Caco-2 (cell line): Measurements from ENCODE around the gene ANXA5. TPM values are rescaled to one million over a fixed set of nuclear protein-coding genes. Genes with fewer than 3 reads are reported as not detected.

ENCODE experiments used
- BruUV-seq: library from RNA; stranded (reverse); fragments of 400-500 nt; replicated peaks from 2 replicates; lab custom pipeline; 2021; lab: Mats Ljungman, UMichigan
- CTCF ChIA-PET: fragments of 300-600 bp; sonication (Branson Sonifier 250); formaldehyde crosslinking; loops from one replicate; lab custom pipeline; 2022; ENCODE audit warnings: antibody characterized with exemption; lab: Charles Lee
- POLR2A ChIA-PET: fragments of 300-600 bp; sonication (Branson Sonifier 250); formaldehyde crosslinking; loops from one replicate; lab custom pipeline; 2022; ENCODE audit warnings: antibody characterized with exemption; lab: Charles Lee
- DNase-seq, 2 experiments: peaks; one replicate each; pipeline versions ENCODE4 v3.0.0 to v3.0.0-alpha.2; 2020 to 2022
- H3K27me3 ChIP-seq: replicated peaks from 2 replicates; pipeline ENCODE4 v1.6.0; 2011; ENCODE audit warnings: low read length; ENCODE audit not compliant: control insufficient read depth, insufficient read depth
- H3K36me3 ChIP-seq: 2 replicates; pipeline ENCODE4 v1.5.1; 2011; ENCODE audit warnings: low read length; ENCODE audit not compliant: control insufficient read depth, insufficient read depth
- H3K4me1 ChIP-seq: fragments of 250-450 bp; sonication (Bioruptor Pico); 2 replicates; pipeline ENCODE4 v1.5.1; 2020; ENCODE audit warnings: mild to moderate bottlenecking
- H3K4me3 ChIP-seq: 2 replicates; pipeline ENCODE4 v1.5.1; 2011; ENCODE audit warnings: low read depth, mild to moderate bottlenecking, control low read depth, low read length
- H3K9me3 ChIP-seq: fragments of 250-450 bp; sonication (Bioruptor Pico); 2 replicates; pipeline ENCODE4 v1.5.1; 2020; ENCODE audit warnings: mild to moderate bottlenecking, moderate library complexity
- H3K27ac Mint-ChIP-seq: one replicate; pipeline ENCODE4 v1.8.0; 2022; ENCODE audit warnings: mixed read lengths; ENCODE audit not compliant: unreplicated experiment
- H3K27me3 Mint-ChIP-seq: one replicate; pipeline ENCODE4 v1.8.0; 2022; ENCODE audit warnings: mixed read lengths; ENCODE audit not compliant: insufficient read depth, unreplicated experiment
- H3K36me3 Mint-ChIP-seq: one replicate; pipeline ENCODE4 v1.8.0; 2022; ENCODE audit warnings: mild to moderate bottlenecking, mixed read lengths; ENCODE audit not compliant: insufficient read depth, unreplicated experiment
- H3K4me1 Mint-ChIP-seq: one replicate; pipeline ENCODE4 v1.8.0; 2022; ENCODE audit warnings: low read depth, mixed read lengths; ENCODE audit not compliant: unreplicated experiment
- H3K4me3 Mint-ChIP-seq: one replicate; pipeline ENCODE4 v1.8.0; 2022; ENCODE audit warnings: mild to moderate bottlenecking, moderate library complexity, mixed read lengths; ENCODE audit not compliant: unreplicated experiment
- H3K9me3 Mint-ChIP-seq: one replicate; pipeline ENCODE4 v1.8.0; 2022; ENCODE audit warnings: mixed read lengths; ENCODE audit not compliant: unreplicated experiment
- intact Hi-C: fragments of 100-400 bp; cut with micrococcal nuclease; formaldehyde crosslinking; loops from one replicate; pipeline ENCODE4 v1.10.0; 2022; ENCODE audit not compliant: unreplicated experiment
- total RNA-seq: library from RNA; stranded (reverse); gene quantifications from 2 replicates; pipeline ENCODE4 v1.2.3, GENCODE V29; 2022
- TF ChIP-seq, protein P1 (sequence below), 2 experiments: fragments of 200-600 bp in 1 of 2; IDR thresholded peaks; 1 replicate in 1 of 2; 2 replicates in 1 of 2; pipeline versions ENCODE4 v1.5.1 to v1.8.0; 2011 to 2022; ENCODE audit warnings: antibody characterized with exemption in 1 of 2, control low read depth in 1 of 2, inconsistent platforms in 1 of 2, low read depth in 1 of 2, low read length in 1 of 2, mild to moderate bottlenecking in 1 of 2, moderate library complexity in 1 of 2; ENCODE audit not compliant: insufficient read depth in 1 of 2, severe bottlenecking in 1 of 2, unreplicated experiment in 1 of 2

Gene ANXA5
- total RNA-seq, 1 experiment from 2014 or later = 359 TPM

DNA sequence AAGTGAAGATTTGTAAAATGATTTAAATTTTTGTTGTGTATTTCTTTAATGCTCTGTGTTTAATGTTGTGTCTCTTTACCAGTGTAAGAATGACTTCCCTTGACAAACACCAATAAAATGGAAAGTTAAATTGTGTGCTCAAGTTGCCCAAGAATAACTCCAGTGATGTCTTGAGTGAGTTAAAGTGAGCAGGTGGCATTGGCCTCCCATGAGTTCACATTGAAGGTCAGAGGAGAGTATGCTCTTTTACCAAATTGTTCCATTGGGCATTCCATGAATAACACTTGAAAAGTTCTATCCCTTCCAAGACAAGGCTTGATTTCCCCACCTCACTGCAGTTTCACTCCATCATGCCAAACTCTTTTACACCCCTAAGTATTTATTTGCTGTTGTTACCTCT is 4.5 kb downstream of the ANXA5 start:
- no peaks in the 10 kb centered on the region for H3K27me3 Mint-ChIP-seq
- DNase-seq = no peak
- POLR2A ChIA-PET = no interaction called here
- peaks cover 28% of the 10 kb centered on the region for H3K36me3 Mint-ChIP-seq
- Histone ChIP-seq H3K4me3 (no peak overlapping the region), H3K27me3 (no peaks in the 10 kb centered on the region), H3K4me1 (peaks cover 58% of the 10 kb centered on the region), H3K9me3 (no peaks in the 10 kb centered on the region), H3K36me3 (no peaks in the 10 kb centered on the region; the same call in 1 of the 2 replicates)
- no peaks in the 10 kb centered on the region for H3K4me1 Mint-ChIP-seq
- no TSS peak for BruUV-seq
- no peak overlapping the region for H3K4me3 Mint-ChIP-seq
- no peaks in the 10 kb centered on the region for H3K9me3 Mint-ChIP-seq
- intact Hi-C loops = no loop called here
- TF ChIP-seq, protein P1, sequence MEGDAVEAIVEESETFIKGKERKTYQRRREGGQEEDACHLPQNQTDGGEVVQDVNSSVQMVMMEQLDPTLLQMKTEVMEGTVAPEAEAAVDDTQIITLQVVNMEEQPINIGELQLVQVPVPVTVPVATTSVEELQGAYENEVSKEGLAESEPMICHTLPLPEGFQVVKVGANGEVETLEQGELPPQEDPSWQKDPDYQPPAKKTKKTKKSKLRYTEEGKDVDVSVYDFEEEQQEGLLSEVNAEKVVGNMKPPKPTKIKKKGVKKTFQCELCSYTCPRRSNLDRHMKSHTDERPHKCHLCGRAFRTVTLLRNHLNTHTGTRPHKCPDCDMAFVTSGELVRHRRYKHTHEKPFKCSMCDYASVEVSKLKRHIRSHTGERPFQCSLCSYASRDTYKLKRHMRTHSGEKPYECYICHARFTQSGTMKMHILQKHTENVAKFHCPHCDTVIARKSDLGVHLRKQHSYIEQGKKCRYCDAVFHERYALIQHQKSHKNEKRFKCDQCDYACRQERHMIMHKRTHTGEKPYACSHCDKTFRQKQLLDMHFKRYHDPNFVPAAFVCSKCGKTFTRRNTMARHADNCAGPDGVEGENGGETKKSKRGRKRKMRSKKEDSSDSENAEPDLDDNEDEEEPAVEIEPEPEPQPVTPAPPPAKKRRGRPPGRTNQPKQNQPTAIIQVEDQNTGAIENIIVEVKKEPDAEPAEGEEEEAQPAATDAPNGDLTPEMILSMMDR (IDR thresholded peaks at IDR 0.05; ENCODE audit: insufficient read depth in 1 of 2, low read depth in 1 of 2, low read length in 1 of 2, severe bottlenecking in 1 of 2, unreplicated experiment in 1 of 2) = no peak
- H3K27ac Mint-ChIP-seq = no peak overlapping the region
- CTCF ChIA-PET = no interaction called here

DNA sequence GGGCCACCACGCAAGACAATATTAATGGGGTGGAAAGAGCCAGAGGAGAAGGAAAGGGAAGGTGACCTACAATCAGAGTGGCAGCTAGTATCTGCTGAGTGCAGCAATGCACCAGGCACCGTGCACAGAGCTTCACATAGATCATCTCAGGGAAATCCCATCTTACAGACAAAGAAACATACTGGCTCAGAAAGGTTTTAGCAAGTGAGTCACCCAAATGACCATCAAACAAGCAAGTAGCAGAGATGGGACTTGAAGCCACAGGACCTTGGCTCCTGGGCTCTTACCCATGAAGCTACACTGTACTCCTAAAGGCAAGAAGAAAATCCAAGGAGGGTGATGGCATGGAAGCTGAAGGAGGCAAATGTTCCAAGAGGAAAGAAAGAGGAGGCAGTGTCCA is 6.8 kb downstream of the ANXA5 start:
- H3K27me3 ChIP-seq = no peaks in the 10 kb centered on the region
- Mint-ChIP-seq H3K9me3 (no peaks in the 10 kb centered on the region), H3K27me3 (no peaks in the 10 kb centered on the region), H3K27ac (no peak overlapping the region), H3K4me1 (peaks cover 7% of the 10 kb centered on the region), H3K4me3 (no peak overlapping the region), H3K36me3 (peaks cover 20% of the 10 kb centered on the region)
- no peak for DNase-seq
- intact Hi-C loops = no loop called here
- ChIA-PET CTCF (no interaction called here), POLR2A (no interaction called here)
- no peaks in the 10 kb centered on the region for H3K9me3 ChIP-seq
- peaks cover 2% of the 10 kb centered on the region for H3K36me3 ChIP-seq
- no peak overlapping the region for H3K4me3 ChIP-seq
- H3K4me1 ChIP-seq = peaks cover 54% of the 10 kb centered on the region
- TF ChIP-seq, protein P1 (IDR thresholded peaks at IDR 0.05; ENCODE audit: insufficient read depth in 1 of 2, low read depth in 1 of 2, low read length in 1 of 2, severe bottlenecking in 1 of 2, unreplicated experiment in 1 of 2) = no peak
- no TSS peak for BruUV-seq

DNA sequence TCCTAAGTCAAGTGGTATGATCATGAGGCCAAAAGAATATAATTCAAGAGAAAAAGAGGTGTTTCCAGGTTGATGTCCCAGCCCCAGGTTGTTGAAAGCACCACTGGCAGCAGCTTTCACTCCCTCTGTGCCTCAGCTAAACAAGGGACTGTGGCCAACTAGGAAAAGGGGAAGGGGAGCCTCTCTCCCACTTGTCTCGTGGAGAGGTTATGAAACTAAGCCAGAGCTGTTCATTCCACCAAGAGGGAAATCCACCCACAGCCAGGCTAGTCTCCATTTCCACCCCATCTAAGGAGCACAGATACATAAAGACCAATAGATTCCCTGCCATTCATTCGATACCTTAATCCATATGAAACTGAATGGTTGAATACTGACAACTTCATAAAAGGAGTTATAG is 8.1 kb downstream of the ANXA5 start:
- peaks cover 21% of the 10 kb centered on the region for H3K36me3 Mint-ChIP-seq
- H3K9me3 Mint-ChIP-seq = no peaks in the 10 kb centered on the region
- no TSS peak for BruUV-seq
- Histone ChIP-seq H3K9me3 (no peaks in the 10 kb centered on the region), H3K4me3 (no peak overlapping the region), H3K4me1 (peaks cover 48% of the 10 kb centered on the region), H3K27me3 (no peaks in the 10 kb centered on the region), H3K36me3 (peaks cover 2% of the 10 kb centered on the region)
- H3K27ac Mint-ChIP-seq = no peak overlapping the region
- no peak overlapping the region for H3K4me3 Mint-ChIP-seq
- intact Hi-C loops = no loop called here
- H3K27me3 Mint-ChIP-seq = no peaks in the 10 kb centered on the region
- no peak for DNase-seq
- ChIA-PET CTCF (no interaction called here), POLR2A (no interaction called here)
- H3K4me1 Mint-ChIP-seq = peaks cover 7% of the 10 kb centered on the region
- TF ChIP-seq, protein P1 (IDR thresholded peaks at IDR 0.05; ENCODE audit: insufficient read depth in 1 of 2, low read depth in 1 of 2, low read length in 1 of 2, severe bottlenecking in 1 of 2, unreplicated experiment in 1 of 2) = no peak
